AG04450 (cell line): Measurements from ENCODE around the gene GALNT1. TPM values are rescaled to one million over a fixed set of nuclear protein-coding genes. Genes with fewer than 3 reads are reported as not detected.

Source experiments
- CTCF ChIA-PET: fragments of 300-600, 350-600 bp; formaldehyde crosslinking; extraction: SDS; loops from one replicate; lab custom pipeline; 2022; ENCODE audit warnings: antibody characterized with exemption, inconsistent platforms; lab: Charles Lee
- POLR2A ChIA-PET: fragments of 350-600 bp; formaldehyde crosslinking; extraction: SDS; loops from one replicate; lab custom pipeline; 2021; ENCODE audit warnings: antibody characterized with exemption, inconsistent platforms; lab: Yijun Ruan, JAX
- DNase-seq: peaks from one replicate; pipeline ENCODE4 v3.0.0-alpha.2; 2011; ENCODE audit warnings: low read depth, low spot score
- H3K27ac ChIP-seq: one replicate; pipeline ENCODE4 v1.5.1; 2012; ENCODE audit warnings: low read depth, low read length, control low read depth
- H3K27me3 ChIP-seq: one replicate; pipeline ENCODE4 v1.6.0; 2012; ENCODE audit warnings: low read length; ENCODE audit not compliant: control insufficient read depth, insufficient read depth
- H3K4me3 ChIP-seq: 2 replicates; pipeline ENCODE4 v1.5.1; 2011; ENCODE audit warnings: mild to moderate bottlenecking, low read depth, low read length, control low read depth
- H3K9me3 ChIP-seq: 2 replicates; pipeline ENCODE4 v1.5.1; 2012; ENCODE audit warnings: low read length; ENCODE audit not compliant: control insufficient read depth, insufficient read depth
- polyA plus RNA-seq: library from polyadenylated mRNA; depleted of rRNA; stranded (reverse); fragments of >200 nt; gene quantifications from 2 replicates; pipeline ENCODE4 v1.2.3, GENCODE V29; 2011
- TF ChIP-seq, protein P1 (sequence below): IDR thresholded peaks from 2 replicates; pipeline ENCODE4 v1.5.1; 2011; ENCODE audit warnings: low read depth, low read length, control low read depth, inconsistent platforms

GALNT1 gene
- polyA plus RNA-seq, 1 experiment = 69.5 TPM

GRCh38 chr18:35588995-35589394 is 7.5 kb downstream of the GALNT1 start:
- TF ChIP-seq, protein P1, sequence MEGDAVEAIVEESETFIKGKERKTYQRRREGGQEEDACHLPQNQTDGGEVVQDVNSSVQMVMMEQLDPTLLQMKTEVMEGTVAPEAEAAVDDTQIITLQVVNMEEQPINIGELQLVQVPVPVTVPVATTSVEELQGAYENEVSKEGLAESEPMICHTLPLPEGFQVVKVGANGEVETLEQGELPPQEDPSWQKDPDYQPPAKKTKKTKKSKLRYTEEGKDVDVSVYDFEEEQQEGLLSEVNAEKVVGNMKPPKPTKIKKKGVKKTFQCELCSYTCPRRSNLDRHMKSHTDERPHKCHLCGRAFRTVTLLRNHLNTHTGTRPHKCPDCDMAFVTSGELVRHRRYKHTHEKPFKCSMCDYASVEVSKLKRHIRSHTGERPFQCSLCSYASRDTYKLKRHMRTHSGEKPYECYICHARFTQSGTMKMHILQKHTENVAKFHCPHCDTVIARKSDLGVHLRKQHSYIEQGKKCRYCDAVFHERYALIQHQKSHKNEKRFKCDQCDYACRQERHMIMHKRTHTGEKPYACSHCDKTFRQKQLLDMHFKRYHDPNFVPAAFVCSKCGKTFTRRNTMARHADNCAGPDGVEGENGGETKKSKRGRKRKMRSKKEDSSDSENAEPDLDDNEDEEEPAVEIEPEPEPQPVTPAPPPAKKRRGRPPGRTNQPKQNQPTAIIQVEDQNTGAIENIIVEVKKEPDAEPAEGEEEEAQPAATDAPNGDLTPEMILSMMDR = no peak
- DNase-seq = no peak
- ChIA-PET CTCF (interaction anchor here (0.6 kb wide), 2 partner anchors 11 to 572 kb away, joined by 3 to 4 read pairs; no protein-coding TSS in a partner anchor), POLR2A (no interaction called here)
- H3K4me3 ChIP-seq = no peak overlapping the region
- peaks cover 5% of the 10 kb centered on the region; the same call in 1 of the 2 replicates for H3K9me3 ChIP-seq
- H3K27me3 ChIP-seq = no peaks in the 10 kb centered on the region
- no peak overlapping the region for H3K27ac ChIP-seq

DNA sequence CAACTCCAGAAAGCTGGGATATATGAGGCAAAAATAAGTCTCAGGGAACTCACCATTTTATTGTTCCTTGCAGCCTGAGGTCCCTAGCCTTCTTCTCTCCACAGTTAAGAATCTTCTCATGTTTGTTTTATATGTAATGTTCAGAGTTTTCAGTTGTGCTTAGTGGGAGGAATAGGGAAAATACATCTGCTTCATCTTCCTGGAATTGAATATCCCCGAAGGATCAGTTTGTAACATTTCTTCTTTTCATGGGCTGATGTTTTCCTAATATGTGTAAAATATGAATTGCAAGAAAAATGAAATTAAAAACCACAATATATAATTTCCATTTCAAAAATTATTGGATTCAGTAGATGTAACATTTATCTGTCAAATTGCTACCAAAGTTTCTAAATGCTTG is 8.0 kb downstream of the GALNT1 start:
- POLR2A ChIA-PET = no interaction called here
- TF ChIP-seq, protein P1 = no peak
- Histone ChIP-seq H3K9me3 (peaks cover 5% of the 10 kb centered on the region; the same call in 1 of the 2 replicates), H3K27me3 (no peaks in the 10 kb centered on the region), H3K27ac (no peak overlapping the region), H3K4me3 (no peak overlapping the region)
- CTCF ChIA-PET = no interaction called here
- DNase-seq = no peak

DNA sequence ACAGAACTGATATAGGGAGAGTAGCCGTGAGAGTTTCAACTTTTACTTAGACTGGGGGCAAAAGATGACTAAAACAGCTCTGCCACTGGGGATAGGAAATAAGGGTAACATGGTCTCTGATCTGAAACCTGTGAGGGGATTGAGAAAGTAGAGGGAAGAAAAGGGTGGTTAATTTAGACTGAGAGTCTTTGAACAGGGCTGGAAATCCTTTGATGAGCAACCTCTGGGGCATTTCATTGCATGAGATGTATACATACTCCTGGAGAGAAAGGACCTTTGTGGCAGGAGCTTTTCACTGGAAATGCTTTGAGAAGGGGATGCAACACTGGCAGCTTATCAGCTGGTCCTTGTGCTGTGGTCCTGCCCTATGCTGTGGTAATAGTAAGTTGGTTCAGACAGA is 9.4 kb downstream of the GALNT1 start:
- no peak overlapping the region for H3K27ac ChIP-seq
- DNase-seq = peak; percentile 16
- no peak overlapping the region for H3K4me3 ChIP-seq
- ChIA-PET POLR2A (no interaction called here), CTCF (interaction anchor here (0.7 to 1.1 kb wide), 2 partner anchors 166 to 205 kb away, joined by 3 to 4 read pairs; no protein-coding TSS in a partner anchor)
- TF ChIP-seq, protein P1 = no peak
- H3K27me3 ChIP-seq = no peaks in the 10 kb centered on the region
- peaks cover 3% of the 10 kb centered on the region; the same call in 1 of the 2 replicates for H3K9me3 ChIP-seq

GRCh38 chr18:35592298-35592697 is 10.8 kb downstream of the GALNT1 start:
- Histone ChIP-seq H3K27ac (no peak overlapping the region), H3K4me3 (no peak overlapping the region), H3K27me3 (no peaks in the 10 kb centered on the region), H3K9me3 (peaks cover 3% of the 10 kb centered on the region; the same call in 1 of the 2 replicates)
- ChIA-PET POLR2A (no interaction called here), CTCF (no interaction called here)
- TF ChIP-seq, protein P1 = no peak
- DNase-seq = no peak

DNA sequence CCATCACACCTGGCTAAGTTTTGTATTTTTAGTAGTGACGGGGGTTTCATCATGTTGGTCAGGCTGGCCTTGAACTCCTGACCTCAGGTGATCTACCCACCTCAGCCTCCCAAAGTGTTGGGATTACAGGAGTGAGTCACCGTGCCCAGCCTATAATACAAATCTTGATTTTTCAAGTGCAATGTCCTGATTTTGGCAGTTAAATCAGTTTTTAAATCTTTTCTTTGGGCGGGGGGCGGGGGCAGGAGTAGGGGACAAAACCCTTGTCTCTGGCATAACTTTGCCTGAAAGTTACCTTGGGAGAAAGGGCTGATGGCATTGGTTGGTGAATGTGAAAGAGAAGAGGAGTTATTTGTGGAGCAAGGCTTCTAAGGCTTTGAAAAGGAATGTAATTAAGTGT is 12.3 kb downstream of the GALNT1 start:
- ChIA-PET CTCF (no interaction called here), POLR2A (no interaction called here)
- TF ChIP-seq, protein P1 = no peak
- peaks cover 3% of the 10 kb centered on the region; the same call in 1 of the 2 replicates for H3K9me3 ChIP-seq
- no peak overlapping the region for H3K4me3 ChIP-seq
- no peak overlapping the region for H3K27ac ChIP-seq
- H3K27me3 ChIP-seq = no peaks in the 10 kb centered on the region
- no peak for DNase-seq
